Activated gamma-delta T cell (primary cell): ENCODE results near the gene ZNF292.
"Not testable (repeated sequence)": the region's sequence is repeated elsewhere in the genome, so short reads cannot be mapped to it uniquely, and the experiment has no call there.

Source experiments
- DNase-seq: peaks from one replicate; lab custom pipeline; 2025; lab: John Stamatoyannopoulos, UW

ZNF292 gene

GRCh38 chr6:87161299-87161698 is 5.9 kb downstream of the ZNF292 start:
- DNase-seq, result no peak

GRCh38 chr6:87164004-87164403 is 8.6 kb downstream of the ZNF292 start:
- DNase-seq, result no peak

- DNase-seq, result no peak
Measured at GRCh38 chr6:87164506-87164905, 9.1 kb downstream of the ZNF292 start.

GRCh38 chr6:87165185-87165584 is 9.8 kb downstream of the ZNF292 start:
- no peak for DNase-seq

GRCh38 chr6:87171938-87172633 is 16.7 kb downstream of the ZNF292 start:
- DNase-seq, result no peak

GRCh38 chr6:87174078-87174579 is 18.8 kb downstream of the ZNF292 start:
- DNase-seq, result no peak

- DNase-seq, result no peak
Measured at GRCh38 chr6:87176493-87176892, 21.1 kb downstream of the ZNF292 start.

- no peak for DNase-seq
Measured at GRCh38 chr6:87180105-87180728, 24.9 kb downstream of the ZNF292 start.

GRCh38 chr6:87181903-87182302 is 26.5 kb downstream of the ZNF292 start:
- no peak for DNase-seq

GRCh38 chr6:87182321-87182720 is 27.0 kb downstream of the ZNF292 start:
- no peak for DNase-seq

- no peak for DNase-seq
Measured at GRCh38 chr6:87182940-87183339, 27.6 kb downstream of the ZNF292 start.

GRCh38 chr6:87183687-87184086 is 28.3 kb downstream of the ZNF292 start:
- no peak for DNase-seq

- DNase-seq, result no peak
Measured at GRCh38 chr6:87184762-87185250, 29.4 kb downstream of the ZNF292 start.

GRCh38 chr6:87196275-87196842 is 41.0 kb downstream of the ZNF292 start:
- no peak for DNase-seq

GRCh38 chr6:87197547-87197946 is 42.2 kb downstream of the ZNF292 start:
- no peak for DNase-seq

- not testable (repeated sequence) for DNase-seq
Measured at GRCh38 chr6:87198022-87198810, 42.9 kb downstream of the ZNF292 start.

- DNase-seq, result no peak
Measured at GRCh38 chr6:87199787-87200186, 44.4 kb downstream of the ZNF292 start.

GRCh38 chr6:87200469-87201175 is 45.3 kb downstream of the ZNF292 start:
- no peak for DNase-seq

- DNase-seq, result no peak
Measured at GRCh38 chr6:87203448-87204023, 48.2 kb downstream of the ZNF292 start.

GRCh38 chr6:87209812-87210211 is 54.4 kb downstream of the ZNF292 start:
- DNase-seq, result no peak

- no peak for DNase-seq
Measured at GRCh38 chr6:87210979-87211378, 55.6 kb downstream of the ZNF292 start.
